GM21447 (cell line): ENCODE results near the gene TRIM2.

Experiments
- ATAC-seq: cut with Tn5 transposase; IDR thresholded peaks from one replicate; pipeline ENCODE4 v1.9.1; 2021; ENCODE audit not compliant: unreplicated experiment

TRIM2 gene

GRCh38 chr4:153275380-153276276, 71.4 kb downstream of the TRIM2 start:
- ATAC-seq = no peak

GRCh38 chr4:153276971-153277370, 72.7 kb downstream of the TRIM2 start:
- ATAC-seq = no peak

- no peak for ATAC-seq
These were observed 77.2 kb downstream of the TRIM2 start for GRCh38 chr4:153281476-153281875.

GRCh38 chr4:153282023-153282422, 77.8 kb downstream of the TRIM2 start:
- ATAC-seq = no peak

- ATAC-seq = no peak
These were observed 79.0 kb downstream of the TRIM2 start for GRCh38 chr4:153283260-153283659.

- ATAC-seq = no peak
These were observed 85.9 kb downstream of the TRIM2 start for GRCh38 chr4:153290134-153290533.

- no peak for ATAC-seq
These were observed 87.3 kb downstream of the TRIM2 start for GRCh38 chr4:153291562-153291961.

- no peak for ATAC-seq
These were observed 88.9 kb downstream of the TRIM2 start for GRCh38 chr4:153292897-153293741.

- no peak for ATAC-seq
These were observed 89.5 kb downstream of the TRIM2 start for GRCh38 chr4:153293742-153294057.

- ATAC-seq = no peak
These were observed 90.4 kb downstream of the TRIM2 start for GRCh38 chr4:153294631-153295030.

GRCh38 chr4:153295131-153295755, 91.0 kb downstream of the TRIM2 start:
- no peak for ATAC-seq

- no peak for ATAC-seq
These were observed 92.0 kb downstream of the TRIM2 start for GRCh38 chr4:153296040-153296823.

- no peak for ATAC-seq
These were observed 92.9 kb downstream of the TRIM2 start for GRCh38 chr4:153297116-153297515.

GRCh38 chr4:153310793-153311192, 106.5 kb downstream of the TRIM2 start:
- ATAC-seq = no peak

GRCh38 chr4:153314915-153315314, 110.7 kb downstream of the TRIM2 start:
- ATAC-seq = no peak

GRCh38 chr4:153318696-153319320, 114.6 kb downstream of the TRIM2 start:
- no peak for ATAC-seq

- no peak for ATAC-seq
These were observed 118.5 kb downstream of the TRIM2 start for GRCh38 chr4:153322791-153323190.

- no peak for ATAC-seq
These were observed 119.8 kb downstream of the TRIM2 start for GRCh38 chr4:153324046-153324445.

- no peak for ATAC-seq
These were observed 121.3 kb downstream of the TRIM2 start for GRCh38 chr4:153325558-153325957.

- ATAC-seq = no peak
These were observed 122.3 kb downstream of the TRIM2 start for GRCh38 chr4:153326513-153326912.
